ENCODE measurements around the gene INPP5D.

GRCh38 chr2:233178994-233179847, 119.1 kb downstream of the INPP5D start:
- TF ChIP-seq POLR2A (IDR thresholded peaks at IDR 0.05), result no peak
- no peak for TF ChIP-seq CTCF (IDR thresholded peaks at IDR 0.05)

Data from testis (tissue), 2 donors.